SK-N-SH treated with all-trans-retinoic acid at 6 μM for 48 hours (cell line): ENCODE data around the gene ZNF500.

Experiments
- ATAC-seq: fragments of 200-7000 bp; cut with Tn5 transposase; 3 replicates; pipeline ENCODE4 v1.9.1; 2020; ENCODE audit warnings: mild to moderate bottlenecking, moderate library complexity
- BACH2 ChIP-seq: fragments of 250-450 bp; sonication (Bioruptor Pico); IDR thresholded peaks from 2 replicates; pipeline ENCODE4 v1.9.0; 2021; ENCODE audit warnings: mild to moderate bottlenecking, borderline replicate concordance
- CSDC2 ChIP-seq: fragments of 250-450 bp; sonication (Bioruptor Pico); IDR thresholded peaks from 2 replicates; pipeline ENCODE4 v1.5.0; 2020; ENCODE audit warnings: mild to moderate bottlenecking, moderate library complexity
- ESRRG ChIP-seq: fragments of 250-450 bp; sonication (Bioruptor Pico); IDR thresholded peaks from 2 replicates; pipeline ENCODE4 v1.6.1; 2021; ENCODE audit warnings: mild to moderate bottlenecking
- GLIS3 ChIP-seq: fragments of 250-450 bp; sonication (Bioruptor Pico); IDR thresholded peaks from 2 replicates; pipeline ENCODE4 v1.5.0; 2020; ENCODE audit warnings: mild to moderate bottlenecking, moderate library complexity
- OSR1 ChIP-seq: fragments of 250-450 bp; sonication (Bioruptor Pico); IDR thresholded peaks from 2 replicates; pipeline ENCODE4 v1.8.0; 2022; ENCODE audit warnings: moderate library complexity, mild to moderate bottlenecking, inconsistent platforms
- PPARA ChIP-seq: fragments of 250-450 bp; sonication (Bioruptor Pico); IDR thresholded peaks from 2 replicates; pipeline ENCODE4 v1.5.0; 2020; ENCODE audit warnings: mild to moderate bottlenecking, borderline replicate concordance
- RARB ChIP-seq: fragments of 250-450 bp; sonication (Bioruptor Pico); IDR thresholded peaks from 2 replicates; pipeline ENCODE4 v1.8.0; 2021; ENCODE audit warnings: mild to moderate bottlenecking, moderate library complexity
- SNAI2 ChIP-seq: fragments of 250-450 bp; sonication (Bioruptor Pico); IDR thresholded peaks from 2 replicates; pipeline ENCODE4 v1.5.0; 2020; ENCODE audit warnings: mild to moderate bottlenecking, moderate library complexity
- TOX ChIP-seq: fragments of 250-450 bp; sonication (Bioruptor Pico); IDR thresholded peaks from 2 replicates; pipeline ENCODE4 v1.8.0; 2021; ENCODE audit warnings: mild to moderate bottlenecking, moderate library complexity, borderline replicate concordance
- ZC3H10 ChIP-seq: fragments of 250-450 bp; sonication (Bioruptor Pico); IDR thresholded peaks from 2 replicates; pipeline ENCODE4 v1.5.1; 2021; ENCODE audit warnings: mild to moderate bottlenecking, moderate library complexity
- ZNF8 ChIP-seq: fragments of 450-650 bp; formaldehyde crosslinking; IDR thresholded peaks from 2 replicates; pipeline ENCODE4 v1.5.0; 2020; ENCODE audit warnings: mild to moderate bottlenecking, moderate library complexity
- TF ChIP-seq, protein P1 (sequence below): fragments of 250-450 bp; sonication (Bioruptor Pico); IDR thresholded peaks from 2 replicates; pipeline ENCODE4 v1.8.0; 2021; ENCODE audit warnings: low read depth, mild to moderate bottlenecking, moderate library complexity, borderline replicate concordance
- TF ChIP-seq, protein P2 (sequence below): fragments of 250-450 bp; sonication (Bioruptor Pico); IDR thresholded peaks from 2 replicates; pipeline ENCODE4 v1.5.0; 2020; ENCODE audit warnings: mild to moderate bottlenecking, moderate library complexity
- TF ChIP-seq, protein P3 (sequence below): fragments of 250-450 bp; sonication (Bioruptor Pico); IDR thresholded peaks from 2 replicates; pipeline ENCODE4 v1.8.0; 2020; ENCODE audit warnings: mild to moderate bottlenecking, moderate library complexity, borderline replicate concordance
- TF ChIP-seq, protein P4 (sequence below): fragments of 250-450 bp; sonication (Bioruptor Pico); IDR thresholded peaks from 2 replicates; pipeline ENCODE4 v1.5.1; 2020; ENCODE audit warnings: low read depth, mild to moderate bottlenecking, moderate library complexity
- TF ChIP-seq, protein P5 (sequence below): fragments of 250-450 bp; sonication (Bioruptor Pico); IDR thresholded peaks from 2 replicates; pipeline ENCODE4 v1.5.1; 2021; ENCODE audit warnings: mild to moderate bottlenecking, moderate library complexity

ZNF500 gene

DNA sequence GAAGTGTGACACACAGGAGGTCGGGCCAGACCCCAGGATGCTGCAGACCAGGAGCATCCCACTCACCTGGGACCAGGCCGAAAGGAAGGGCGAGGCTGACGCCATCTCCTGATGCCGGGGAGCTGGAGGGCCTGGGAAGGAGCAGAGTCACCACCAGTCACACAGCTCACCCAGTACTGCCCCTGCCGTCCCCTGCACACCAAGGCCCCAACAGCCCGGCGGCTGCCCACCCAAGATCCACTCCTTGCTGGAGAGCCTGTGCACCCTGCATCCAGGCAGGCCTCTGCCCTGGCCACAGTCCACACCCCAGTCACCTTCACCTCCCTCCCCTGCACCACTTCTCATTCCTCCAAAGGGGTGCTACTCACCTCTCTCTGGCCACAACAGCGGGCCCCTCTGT lies 4.8 kb downstream of the ZNF500 start (continued):
- TF ChIP-seq, protein P1, sequence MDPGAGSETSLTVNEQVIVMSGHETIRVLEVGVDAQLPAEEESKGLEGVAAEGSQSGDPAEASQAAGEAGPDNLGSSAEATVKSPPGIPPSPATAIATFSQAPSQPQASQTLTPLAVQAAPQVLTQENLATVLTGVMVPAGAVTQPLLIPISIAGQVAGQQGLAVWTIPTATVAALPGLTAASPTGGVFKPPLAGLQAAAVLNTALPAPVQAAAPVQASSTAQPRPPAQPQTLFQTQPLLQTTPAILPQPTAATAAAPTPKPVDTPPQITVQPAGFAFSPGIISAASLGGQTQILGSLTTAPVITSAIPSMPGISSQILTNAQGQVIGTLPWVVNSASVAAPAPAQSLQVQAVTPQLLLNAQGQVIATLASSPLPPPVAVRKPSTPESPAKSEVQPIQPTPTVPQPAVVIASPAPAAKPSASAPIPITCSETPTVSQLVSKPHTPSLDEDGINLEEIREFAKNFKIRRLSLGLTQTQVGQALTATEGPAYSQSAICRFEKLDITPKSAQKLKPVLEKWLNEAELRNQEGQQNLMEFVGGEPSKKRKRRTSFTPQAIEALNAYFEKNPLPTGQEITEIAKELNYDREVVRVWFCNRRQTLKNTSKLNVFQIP: no peak
- TF ChIP-seq SNAI2 (CRISPR knock-in tag): no peak

DNA sequence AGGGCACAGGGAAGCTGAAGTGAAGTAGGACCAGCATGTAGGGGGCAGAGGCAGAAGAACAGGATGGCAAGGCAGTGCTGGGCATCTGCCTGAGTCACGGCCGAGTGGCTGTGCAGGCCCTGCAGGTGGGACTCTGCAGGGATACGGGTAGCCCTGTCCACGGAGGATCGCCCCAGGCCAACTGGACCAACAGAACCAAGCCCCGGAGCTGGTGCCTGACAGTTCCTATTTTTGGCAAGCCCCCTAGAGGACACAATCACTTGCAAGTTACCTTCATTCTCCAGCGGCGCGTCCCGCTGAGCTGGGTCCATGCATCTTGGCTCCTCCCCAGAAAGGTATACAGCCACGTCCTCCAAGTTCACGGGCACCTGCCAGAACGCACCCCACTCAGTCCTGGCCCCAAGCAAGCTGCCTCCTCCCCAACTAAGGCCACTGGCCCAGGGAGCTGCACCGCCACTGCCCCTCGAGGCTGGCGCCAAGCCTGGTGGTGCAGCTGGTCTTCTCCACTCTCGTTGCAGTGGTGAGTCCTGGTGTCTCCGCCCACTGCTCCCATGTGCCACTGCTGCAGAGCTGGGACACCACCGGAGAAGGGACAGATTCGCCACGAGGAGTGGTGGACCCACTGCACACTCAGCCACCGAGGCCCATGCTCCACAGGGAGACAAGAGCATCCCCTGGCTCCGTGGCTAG lies 6.6 kb downstream of the ZNF500 start:
- ATAC-seq: no peak
- TF ChIP-seq PPARA (CRISPR knock-in tag): no peak
- TF ChIP-seq, protein P2, sequence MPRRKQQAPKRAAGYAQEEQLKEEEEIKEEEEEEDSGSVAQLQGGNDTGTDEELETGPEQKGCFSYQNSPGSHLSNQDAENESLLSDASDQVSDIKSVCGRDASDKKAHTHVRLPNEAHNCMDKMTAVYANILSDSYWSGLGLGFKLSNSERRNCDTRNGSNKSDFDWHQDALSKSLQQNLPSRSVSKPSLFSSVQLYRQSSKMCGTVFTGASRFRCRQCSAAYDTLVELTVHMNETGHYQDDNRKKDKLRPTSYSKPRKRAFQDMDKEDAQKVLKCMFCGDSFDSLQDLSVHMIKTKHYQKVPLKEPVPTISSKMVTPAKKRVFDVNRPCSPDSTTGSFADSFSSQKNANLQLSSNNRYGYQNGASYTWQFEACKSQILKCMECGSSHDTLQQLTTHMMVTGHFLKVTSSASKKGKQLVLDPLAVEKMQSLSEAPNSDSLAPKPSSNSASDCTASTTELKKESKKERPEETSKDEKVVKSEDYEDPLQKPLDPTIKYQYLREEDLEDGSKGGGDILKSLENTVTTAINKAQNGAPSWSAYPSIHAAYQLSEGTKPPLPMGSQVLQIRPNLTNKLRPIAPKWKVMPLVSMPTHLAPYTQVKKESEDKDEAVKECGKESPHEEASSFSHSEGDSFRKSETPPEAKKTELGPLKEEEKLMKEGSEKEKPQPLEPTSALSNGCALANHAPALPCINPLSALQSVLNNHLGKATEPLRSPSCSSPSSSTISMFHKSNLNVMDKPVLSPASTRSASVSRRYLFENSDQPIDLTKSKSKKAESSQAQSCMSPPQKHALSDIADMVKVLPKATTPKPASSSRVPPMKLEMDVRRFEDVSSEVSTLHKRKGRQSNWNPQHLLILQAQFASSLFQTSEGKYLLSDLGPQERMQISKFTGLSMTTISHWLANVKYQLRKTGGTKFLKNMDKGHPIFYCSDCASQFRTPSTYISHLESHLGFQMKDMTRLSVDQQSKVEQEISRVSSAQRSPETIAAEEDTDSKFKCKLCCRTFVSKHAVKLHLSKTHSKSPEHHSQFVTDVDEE: no peak
- no peak for TF ChIP-seq SNAI2 (CRISPR knock-in tag)
- TF ChIP-seq ESRRG (CRISPR knock-in tag): no peak
- no peak for TF ChIP-seq OSR1 (CRISPR knock-in tag)
- TF ChIP-seq, protein P3, sequence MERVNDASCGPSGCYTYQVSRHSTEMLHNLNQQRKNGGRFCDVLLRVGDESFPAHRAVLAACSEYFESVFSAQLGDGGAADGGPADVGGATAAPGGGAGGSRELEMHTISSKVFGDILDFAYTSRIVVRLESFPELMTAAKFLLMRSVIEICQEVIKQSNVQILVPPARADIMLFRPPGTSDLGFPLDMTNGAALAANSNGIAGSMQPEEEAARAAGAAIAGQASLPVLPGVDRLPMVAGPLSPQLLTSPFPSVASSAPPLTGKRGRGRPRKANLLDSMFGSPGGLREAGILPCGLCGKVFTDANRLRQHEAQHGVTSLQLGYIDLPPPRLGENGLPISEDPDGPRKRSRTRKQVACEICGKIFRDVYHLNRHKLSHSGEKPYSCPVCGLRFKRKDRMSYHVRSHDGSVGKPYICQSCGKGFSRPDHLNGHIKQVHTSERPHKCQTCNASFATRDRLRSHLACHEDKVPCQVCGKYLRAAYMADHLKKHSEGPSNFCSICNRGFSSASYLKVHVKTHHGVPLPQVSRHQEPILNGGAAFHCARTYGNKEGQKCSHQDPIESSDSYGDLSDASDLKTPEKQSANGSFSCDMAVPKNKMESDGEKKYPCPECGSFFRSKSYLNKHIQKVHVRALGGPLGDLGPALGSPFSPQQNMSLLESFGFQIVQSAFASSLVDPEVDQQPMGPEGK (CRISPR knock-in tag): no peak
- TF ChIP-seq ZC3H10 (CRISPR knock-in tag): no peak
- TF ChIP-seq TOX: no peak
- TF ChIP-seq GLIS3 (CRISPR knock-in tag): no peak
- TF ChIP-seq, protein P1: no peak
- TF ChIP-seq, protein P4, sequence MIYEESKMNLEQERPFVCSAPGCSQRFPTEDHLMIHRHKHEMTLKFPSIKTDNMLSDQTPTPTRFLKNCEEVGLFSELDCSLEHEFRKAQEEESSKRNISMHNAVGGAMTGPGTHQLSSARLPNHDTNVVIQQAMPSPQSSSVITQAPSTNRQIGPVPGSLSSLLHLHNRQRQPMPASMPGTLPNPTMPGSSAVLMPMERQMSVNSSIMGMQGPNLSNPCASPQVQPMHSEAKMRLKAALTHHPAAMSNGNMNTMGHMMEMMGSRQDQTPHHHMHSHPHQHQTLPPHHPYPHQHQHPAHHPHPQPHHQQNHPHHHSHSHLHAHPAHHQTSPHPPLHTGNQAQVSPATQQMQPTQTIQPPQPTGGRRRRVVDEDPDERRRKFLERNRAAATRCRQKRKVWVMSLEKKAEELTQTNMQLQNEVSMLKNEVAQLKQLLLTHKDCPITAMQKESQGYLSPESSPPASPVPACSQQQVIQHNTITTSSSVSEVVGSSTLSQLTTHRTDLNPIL (CRISPR knock-in tag): no peak
- TF ChIP-seq CSDC2 (CRISPR knock-in tag): no peak
- TF ChIP-seq, protein P5, sequence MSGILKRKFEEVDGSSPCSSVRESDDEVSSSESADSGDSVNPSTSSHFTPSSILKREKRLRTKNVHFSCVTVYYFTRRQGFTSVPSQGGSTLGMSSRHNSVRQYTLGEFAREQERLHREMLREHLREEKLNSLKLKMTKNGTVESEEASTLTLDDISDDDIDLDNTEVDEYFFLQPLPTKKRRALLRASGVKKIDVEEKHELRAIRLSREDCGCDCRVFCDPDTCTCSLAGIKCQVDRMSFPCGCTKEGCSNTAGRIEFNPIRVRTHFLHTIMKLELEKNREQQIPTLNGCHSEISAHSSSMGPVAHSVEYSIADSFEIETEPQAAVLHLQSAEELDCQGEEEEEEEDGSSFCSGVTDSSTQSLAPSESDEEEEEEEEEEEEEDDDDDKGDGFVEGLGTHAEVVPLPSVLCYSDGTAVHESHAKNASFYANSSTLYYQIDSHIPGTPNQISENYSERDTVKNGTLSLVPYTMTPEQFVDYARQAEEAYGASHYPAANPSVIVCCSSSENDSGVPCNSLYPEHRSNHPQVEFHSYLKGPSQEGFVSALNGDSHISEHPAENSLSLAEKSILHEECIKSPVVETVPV (CRISPR knock-in tag): no peak
- no peak for TF ChIP-seq RARB (CRISPR knock-in tag)

DNA sequence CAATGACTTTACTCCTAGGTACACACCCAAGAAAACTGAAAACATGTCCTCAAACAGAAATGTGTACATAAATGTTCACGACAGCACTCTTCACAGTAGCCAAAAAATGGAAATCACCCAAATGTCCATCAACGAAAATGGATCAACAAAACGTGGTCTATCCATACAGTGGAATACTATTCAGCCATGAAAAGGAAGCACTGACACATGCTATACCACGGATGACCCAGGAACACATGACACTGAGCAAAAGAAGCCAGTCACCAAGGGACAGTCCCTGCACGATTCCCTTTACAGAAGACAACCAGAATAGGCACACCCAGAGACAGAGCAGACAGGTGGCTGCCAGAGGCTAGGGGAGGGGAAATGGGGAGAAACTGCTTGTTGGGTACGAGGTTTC lies 11.3 kb downstream of the ZNF500 start:
- ATAC-seq: no peak

More for the DNA sequence above, 11.3 kb downstream of the ZNF500 start:
- TF ChIP-seq ZNF8 (CRISPR knock-in tag) (peak; percentile 73), BACH2 (no peak), OSR1 (CRISPR knock-in tag) (no peak)
- TF ChIP-seq, protein P3 (CRISPR knock-in tag): no peak
- TF ChIP-seq, all 23 proteins: peak for 1
